Left lobe of liver (tissue), 2 donors: ENCODE measurements around the gene RNF11. TPM values are rescaled to one million over a fixed set of nuclear protein-coding genes. Genes with fewer than 3 reads are reported as not detected.

Experiments
- ATAC-seq: fragments of 200-7000 bp; cut with Tn5 transposase; one replicate; pipeline ENCODE4 v1.9.1; 2020; ENCODE audit warnings: mild to moderate bottlenecking, moderate library complexity
- DNase-seq: peaks from one replicate; pipeline ENCODE4 v3.0.0-alpha.2; 2020; ENCODE audit warnings: low spot score
- total RNA-seq: library from RNA; stranded (reverse); gene quantifications from one replicate; pipeline ENCODE4 v1.2.1, GENCODE V29; 2021
- donor health status: DM: no; HTN: no; CAD: no; lungs with moderate emphysema.
- donor health status: DM: no; HTN: yes; CAD: no.

RNF11 gene
- total RNA-seq, 1 donor from 2014 or later: 54.7 TPM

- no peak for DNase-seq
- no peak for ATAC-seq
Measured at GRCh38 chr1:51310871-51311613, 75.0 kb downstream of the RNF11 start.

DNA sequence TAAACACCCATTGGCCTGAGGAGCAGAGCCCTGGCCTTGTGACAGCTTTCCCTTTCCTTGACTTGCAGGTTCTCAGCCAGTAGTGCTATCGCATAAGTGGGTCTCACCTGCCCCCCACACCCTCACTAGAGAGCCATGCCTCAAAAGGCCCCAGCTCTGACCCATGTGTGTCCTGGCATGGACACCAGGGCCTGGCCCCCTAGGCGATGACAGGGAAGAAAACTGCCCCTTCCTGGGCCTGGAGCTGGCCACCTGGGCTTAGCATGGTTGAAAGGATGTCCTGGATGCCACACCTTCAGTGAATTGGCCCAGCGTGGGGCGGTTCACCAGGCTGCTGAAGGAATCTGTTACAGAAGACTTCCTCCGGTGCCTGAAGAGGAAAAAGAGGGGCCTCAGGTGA lies 75.8 kb downstream of the RNF11 start:
- no peak for DNase-seq
- no peak for ATAC-seq

DNA sequence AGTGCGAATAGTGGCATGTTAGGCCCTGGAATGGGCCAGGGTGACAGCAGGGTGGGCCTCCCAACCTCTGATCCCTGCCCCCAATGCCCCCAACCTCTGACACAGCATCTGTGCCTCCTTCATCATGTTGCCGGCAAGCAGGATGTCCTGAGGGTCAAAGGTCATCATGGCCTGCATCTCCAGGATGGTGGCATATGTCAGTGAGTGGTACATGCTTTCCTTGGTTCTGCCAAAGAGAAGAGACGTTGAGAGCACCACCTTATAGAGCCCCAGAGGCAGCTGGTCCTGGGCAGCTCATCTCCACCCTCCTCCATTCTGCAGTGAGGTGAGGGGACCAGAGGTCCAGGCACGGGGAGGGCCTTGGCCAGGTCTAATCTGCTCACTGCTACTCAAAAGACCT lies 76.6 kb downstream of the RNF11 start:
- ATAC-seq (no peak), DNase-seq (no peak)

DNA sequence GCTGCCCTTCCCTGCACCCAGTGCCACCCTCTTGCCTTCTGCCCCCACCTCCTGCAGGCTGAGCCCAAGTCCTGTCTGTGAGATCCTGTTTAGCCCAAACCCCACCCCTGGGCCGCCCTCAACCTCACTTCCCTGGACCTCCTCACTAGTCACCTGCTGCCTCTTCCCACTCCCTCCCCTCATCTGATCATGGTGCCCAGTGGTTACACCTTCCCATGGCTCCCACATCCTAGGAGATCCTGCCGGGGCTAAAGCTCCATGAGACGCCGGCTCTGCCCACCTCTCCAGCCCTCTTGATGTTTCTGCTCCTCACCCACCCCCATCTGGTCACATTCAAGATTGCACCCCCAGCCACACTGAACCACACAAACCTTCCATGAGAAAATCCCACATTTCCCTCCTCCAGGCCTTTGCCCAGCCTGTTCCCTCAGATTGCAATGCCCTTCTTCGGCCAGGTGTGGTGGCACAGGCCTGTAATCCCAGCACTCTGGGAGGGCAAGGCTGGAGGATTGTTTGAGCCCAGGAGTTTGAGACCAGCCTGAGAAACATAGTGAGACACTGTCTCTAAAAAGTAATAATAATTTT lies 77.3 kb downstream of the RNF11 start:
- DNase-seq (no peak), ATAC-seq (peak; percentile 47)

- DNase-seq (peak; percentile 45), ATAC-seq (peak; percentile 74)
Measured at GRCh38 chr1:51313961-51314777, 78.1 kb downstream of the RNF11 start.

DNA sequence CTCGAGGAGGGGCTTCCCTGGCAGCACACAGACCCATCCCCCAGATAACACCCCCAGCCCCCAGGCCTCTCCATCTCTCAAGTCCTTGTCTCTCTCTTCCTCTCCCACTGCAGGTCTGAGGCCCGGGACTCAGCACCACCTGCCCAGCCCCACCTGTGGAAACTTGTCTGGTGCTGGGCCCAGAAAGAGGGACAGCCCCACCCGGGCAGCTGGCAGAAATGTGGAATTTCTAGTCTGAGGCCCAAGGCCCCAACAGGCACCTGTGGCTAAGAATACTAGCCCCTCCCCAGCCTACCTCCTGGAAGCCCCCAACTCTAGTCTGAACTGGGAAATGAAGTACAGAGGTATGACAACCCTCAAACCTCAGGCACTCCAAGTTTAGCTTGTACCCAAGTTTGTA lies 78.9 kb downstream of the RNF11 start:
- DNase-seq (no peak), ATAC-seq (no peak)

DNA sequence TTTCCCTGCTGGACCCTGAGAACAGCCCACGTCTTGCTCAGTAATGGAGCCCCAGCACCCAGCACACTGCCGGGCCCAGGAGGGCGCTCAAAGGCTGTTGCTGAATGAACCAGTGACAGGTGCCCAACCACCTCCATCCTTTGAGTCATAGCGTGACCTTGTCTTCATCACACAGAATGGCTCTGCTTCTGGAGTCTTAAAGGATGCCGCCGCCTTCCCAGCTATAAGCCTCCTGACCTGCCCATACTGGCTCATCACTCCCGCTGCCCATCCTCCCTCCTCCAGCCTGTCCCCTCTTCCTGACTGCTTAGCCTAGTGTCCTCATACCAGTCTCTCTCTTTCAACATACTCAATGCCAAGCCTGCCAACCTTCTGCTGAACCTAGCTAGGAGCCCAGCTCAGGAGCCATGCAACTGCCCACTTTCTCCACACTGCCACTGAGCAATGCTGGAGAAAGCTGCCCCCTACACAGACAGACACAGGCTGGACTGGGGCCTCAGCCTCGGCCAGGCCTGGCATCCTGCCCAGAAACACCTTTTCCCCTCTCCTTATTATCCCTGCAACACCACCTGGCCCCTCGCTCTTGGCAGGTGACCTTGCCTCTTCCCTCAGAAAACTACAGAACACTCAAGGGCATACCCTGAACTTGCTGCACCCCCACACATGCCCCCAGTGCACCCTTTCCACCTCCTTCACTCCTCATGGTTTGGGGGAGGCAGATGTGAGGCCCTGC lies 80.2 kb downstream of the RNF11 start:
- no peak for DNase-seq

DNA sequence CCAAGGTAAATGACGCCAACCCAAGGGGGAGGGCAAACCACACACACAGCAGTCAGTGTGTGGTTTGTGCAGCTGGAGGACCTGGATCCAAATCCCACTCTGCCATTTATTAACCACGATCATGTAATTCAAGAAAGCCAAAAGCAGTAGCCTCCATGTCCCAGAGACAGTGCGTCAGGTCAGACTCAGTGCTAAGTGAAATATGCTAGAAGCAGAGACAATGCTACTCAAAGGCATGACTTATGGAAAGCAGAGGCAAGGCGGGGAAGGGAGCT lies 80.7 kb downstream of the RNF11 start:
- ATAC-seq (no peak), DNase-seq (no peak)

More for the DNA sequence above, 80.2 kb downstream of the RNF11 start:
- peak; percentile 14 for ATAC-seq

- no peak for DNase-seq
- ATAC-seq: no peak
Measured at GRCh38 chr1:51317798-51318197, 81.7 kb downstream of the RNF11 start.

DNA sequence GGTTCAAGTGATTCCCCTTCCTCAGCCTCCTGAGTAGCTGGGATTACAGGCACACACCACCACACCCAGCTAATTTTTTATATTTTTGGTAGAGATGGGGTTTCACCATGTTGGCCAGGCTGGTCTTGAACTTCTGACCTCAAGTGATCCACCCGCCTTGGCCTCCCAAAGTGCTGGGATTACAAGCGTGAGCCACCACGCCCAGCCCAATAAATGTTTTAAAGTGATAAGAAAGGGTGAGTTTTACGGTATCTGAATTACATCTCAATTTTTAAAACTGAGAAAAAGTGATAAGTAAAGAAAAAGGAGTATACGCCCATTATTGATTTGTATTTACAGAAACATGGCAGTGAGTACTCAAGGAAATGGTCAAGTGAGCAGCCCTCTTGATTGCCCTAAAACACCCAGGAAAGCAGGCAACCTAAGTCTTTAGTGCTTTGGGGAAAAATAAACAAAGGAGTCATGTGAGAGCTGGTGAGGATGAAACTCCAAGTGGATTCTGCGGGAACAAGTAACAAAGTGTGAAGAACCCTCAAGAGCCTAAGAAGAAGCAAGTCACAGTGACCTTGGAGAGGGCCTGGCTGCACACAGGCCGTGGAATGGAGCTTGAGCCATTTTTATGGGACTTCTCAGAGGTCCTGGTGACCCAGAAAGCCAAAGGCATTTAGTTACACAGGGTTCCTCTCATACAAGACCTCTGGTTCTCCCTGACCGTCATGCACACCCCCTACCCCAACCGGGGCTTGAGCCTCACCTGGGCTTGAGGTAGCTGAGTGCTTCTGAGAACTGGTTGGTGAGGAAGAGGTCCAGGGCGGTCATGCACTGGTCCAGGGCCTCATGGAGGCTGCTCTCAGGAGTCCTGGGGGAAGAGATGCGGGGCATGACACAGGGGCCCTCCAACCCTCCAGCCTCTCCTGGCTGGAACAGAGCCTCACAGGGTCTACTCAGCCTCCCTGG lies 85.2 kb downstream of the RNF11 start:
- DNase-seq: no peak

DNA sequence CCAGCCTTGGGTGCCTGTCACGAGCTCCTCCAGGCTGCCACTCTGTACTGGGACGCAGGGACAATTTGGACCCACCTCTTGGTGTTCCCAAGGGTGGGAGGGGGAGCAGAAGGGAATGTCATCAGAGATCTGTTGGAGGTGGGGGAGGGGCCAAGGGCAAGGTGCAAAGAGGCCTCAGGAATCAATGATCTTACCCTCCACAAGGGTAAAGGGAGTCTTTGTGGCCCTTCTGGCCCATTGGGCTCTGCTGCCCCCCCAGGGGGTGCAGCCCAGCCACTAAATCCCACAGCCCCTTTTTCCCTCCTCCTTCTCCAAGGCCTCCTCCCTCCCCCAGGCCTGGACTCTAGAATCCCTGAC lies 85.8 kb downstream of the RNF11 start:
- no peak for DNase-seq
- ATAC-seq: no peak

More for the DNA sequence above, 85.2 kb downstream of the RNF11 start:
- ATAC-seq: no peak

DNA sequence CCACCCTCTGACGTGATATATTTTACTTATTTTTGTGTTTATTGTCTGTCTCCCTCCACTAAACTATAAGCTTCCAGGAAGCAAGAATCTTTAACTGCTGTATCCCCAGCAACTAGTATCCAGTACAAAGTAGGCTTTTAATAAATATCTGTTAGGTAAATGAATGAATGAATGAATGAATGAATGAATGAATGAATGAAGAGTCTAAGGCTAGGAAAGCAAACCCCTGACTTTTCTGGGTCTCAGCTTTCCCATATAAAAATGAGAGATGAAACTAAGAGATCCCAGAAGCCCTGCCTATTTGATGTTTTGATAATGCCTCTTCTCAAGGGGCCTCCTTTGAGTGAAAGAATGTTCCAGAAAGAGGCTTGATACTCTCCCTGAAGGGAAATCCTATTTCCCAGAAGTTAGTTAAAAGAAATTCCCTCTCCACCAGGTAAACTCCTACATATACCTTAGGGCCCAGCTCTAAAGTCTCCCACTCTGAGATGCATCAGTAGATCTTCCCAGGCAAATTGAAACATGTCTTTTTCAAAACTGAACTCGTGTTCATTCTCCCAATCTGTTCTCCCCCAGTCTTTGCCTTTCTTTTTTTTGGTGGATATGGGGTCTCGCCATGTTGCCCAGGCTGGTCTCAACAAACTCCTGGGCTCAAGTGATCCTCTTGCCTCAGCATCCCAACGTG lies 86.5 kb downstream of the RNF11 start:
- no peak for DNase-seq
- ATAC-seq: no peak

Other genes with a start within 250 kb of the RNF11 start
- not detected for gene C1orf185, start 134.0 kb upstream of the RNF11 start, total RNA-seq
- gene TTC39A, start 94.3 kb downstream of the RNF11 start, total RNA-seq: 2.7 TPM